ENCODE measurements around the gene PIK3C2G.

- TF ChIP-seq MYC (IDR thresholded peaks at IDR 0.05; ENCODE audit: borderline replicate concordance, low read length): no peak
- no peak for TF ChIP-seq EP300 (IDR thresholded peaks at IDR 0.05)
- no peak for TF ChIP-seq TP53 (CRISPR knock-in tag; IDR thresholded peaks at IDR 0.05)
- TF ChIP-seq CTCF (IDR thresholded peaks at IDR 0.05): no peak
- TF ChIP-seq, protein P1, sequence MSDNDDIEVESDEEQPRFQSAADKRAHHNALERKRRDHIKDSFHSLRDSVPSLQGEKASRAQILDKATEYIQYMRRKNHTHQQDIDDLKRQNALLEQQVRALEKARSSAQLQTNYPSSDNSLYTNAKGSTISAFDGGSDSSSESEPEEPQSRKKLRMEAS (IDR thresholded peaks at IDR 0.05): no peak
- TF ChIP-seq KDM1A (IDR thresholded peaks at IDR 0.05; ENCODE audit: low read depth): no peak
- no peak for TF ChIP-seq POLR2A (IDR thresholded peaks at IDR 0.05; ENCODE audit: low read length)
- TF ChIP-seq, protein P2, sequence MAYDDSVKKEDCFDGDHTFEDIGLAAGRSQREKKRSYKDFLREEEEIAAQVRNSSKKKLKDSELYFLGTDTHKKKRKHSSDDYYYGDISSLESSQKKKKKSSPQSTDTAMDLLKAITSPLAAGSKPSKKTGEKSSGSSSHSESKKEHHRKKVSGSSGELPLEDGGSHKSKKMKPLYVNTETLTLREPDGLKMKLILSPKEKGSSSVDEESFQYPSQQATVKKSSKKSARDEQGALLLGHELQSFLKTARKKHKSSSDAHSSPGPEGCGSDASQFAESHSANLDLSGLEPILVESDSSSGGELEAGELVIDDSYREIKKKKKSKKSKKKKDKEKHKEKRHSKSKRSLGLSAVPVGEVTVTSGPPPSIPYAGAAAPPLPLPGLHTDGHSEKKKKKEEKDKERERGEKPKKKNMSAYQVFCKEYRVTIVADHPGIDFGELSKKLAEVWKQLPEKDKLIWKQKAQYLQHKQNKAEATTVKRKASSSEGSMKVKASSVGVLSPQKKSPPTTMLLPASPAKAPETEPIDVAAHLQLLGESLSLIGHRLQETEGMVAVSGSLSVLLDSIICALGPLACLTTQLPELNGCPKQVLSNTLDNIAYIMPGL (CRISPR knock-in tag; IDR thresholded peaks at IDR 0.05; ENCODE audit: borderline replicate concordance): no peak
- TF ChIP-seq, protein P3, sequence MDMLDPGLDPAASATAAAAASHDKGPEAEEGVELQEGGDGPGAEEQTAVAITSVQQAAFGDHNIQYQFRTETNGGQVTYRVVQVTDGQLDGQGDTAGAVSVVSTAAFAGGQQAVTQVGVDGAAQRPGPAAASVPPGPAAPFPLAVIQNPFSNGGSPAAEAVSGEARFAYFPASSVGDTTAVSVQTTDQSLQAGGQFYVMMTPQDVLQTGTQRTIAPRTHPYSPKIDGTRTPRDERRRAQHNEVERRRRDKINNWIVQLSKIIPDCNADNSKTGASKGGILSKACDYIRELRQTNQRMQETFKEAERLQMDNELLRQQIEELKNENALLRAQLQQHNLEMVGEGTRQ (IDR thresholded peaks at IDR 0.05): no peak
These were observed 211.5 kb downstream of the PIK3C2G start for GRCh38 chr12:18472806-18473205.
